SK-N-SH treated with all-trans-retinoic acid at 6 μM for 48 hours (cell line): ENCODE measurements around the gene TMEM259.

Experiments used
- ATAC-seq: fragments of 200-7000 bp; cut with Tn5 transposase; 3 replicates; pipeline ENCODE4 v1.9.1; 2020; ENCODE audit warnings: mild to moderate bottlenecking, moderate library complexity
- CSDC2 ChIP-seq: fragments of 250-450 bp; sonication (Bioruptor Pico); IDR thresholded peaks from 2 replicates; pipeline ENCODE4 v1.5.0; 2020; ENCODE audit warnings: mild to moderate bottlenecking, moderate library complexity
- CSRNP3 ChIP-seq: fragments of 250-450 bp; sonication (Bioruptor Pico); IDR thresholded peaks from 2 replicates; pipeline ENCODE4 v1.5.1; 2021; ENCODE audit warnings: mild to moderate bottlenecking, moderate library complexity
- ESRRG ChIP-seq: fragments of 250-450 bp; sonication (Bioruptor Pico); IDR thresholded peaks from 2 replicates; pipeline ENCODE4 v1.6.1; 2021; ENCODE audit warnings: mild to moderate bottlenecking
- GLIS3 ChIP-seq: fragments of 250-450 bp; sonication (Bioruptor Pico); IDR thresholded peaks from 2 replicates; pipeline ENCODE4 v1.5.0; 2020; ENCODE audit warnings: mild to moderate bottlenecking, moderate library complexity
- ISL1 ChIP-seq: fragments of 250-450 bp; sonication (Bioruptor Pico); IDR thresholded peaks from 2 replicates; pipeline ENCODE4 v2.1.2; 2022; ENCODE audit warnings: mild to moderate bottlenecking, moderate library complexity
- OSR1 ChIP-seq: fragments of 250-450 bp; sonication (Bioruptor Pico); IDR thresholded peaks from 2 replicates; pipeline ENCODE4 v1.8.0; 2022; ENCODE audit warnings: moderate library complexity, mild to moderate bottlenecking, inconsistent platforms
- PPARA ChIP-seq: fragments of 250-450 bp; sonication (Bioruptor Pico); IDR thresholded peaks from 2 replicates; pipeline ENCODE4 v1.5.0; 2020; ENCODE audit warnings: mild to moderate bottlenecking, borderline replicate concordance
- RARB ChIP-seq: fragments of 250-450 bp; sonication (Bioruptor Pico); IDR thresholded peaks from 2 replicates; pipeline ENCODE4 v1.8.0; 2021; ENCODE audit warnings: mild to moderate bottlenecking, moderate library complexity
- SNAI2 ChIP-seq: fragments of 250-450 bp; sonication (Bioruptor Pico); IDR thresholded peaks from 2 replicates; pipeline ENCODE4 v1.5.0; 2020; ENCODE audit warnings: mild to moderate bottlenecking, moderate library complexity
- TCF4 ChIP-seq: fragments of 250-450 bp; sonication (Bioruptor Pico); IDR thresholded peaks from 2 replicates; pipeline ENCODE4 v1.8.0; 2021; ENCODE audit warnings: mild to moderate bottlenecking, moderate library complexity, borderline replicate concordance
- TOX ChIP-seq: fragments of 250-450 bp; sonication (Bioruptor Pico); IDR thresholded peaks from 2 replicates; pipeline ENCODE4 v1.8.0; 2021; ENCODE audit warnings: mild to moderate bottlenecking, moderate library complexity, borderline replicate concordance
- ZC3H10 ChIP-seq: fragments of 250-450 bp; sonication (Bioruptor Pico); IDR thresholded peaks from 2 replicates; pipeline ENCODE4 v1.5.1; 2021; ENCODE audit warnings: mild to moderate bottlenecking, moderate library complexity
- ZFP3 ChIP-seq: fragments of 250-450 bp; sonication (Bioruptor Pico); IDR thresholded peaks from 2 replicates; pipeline ENCODE4 v1.5.0; 2020; ENCODE audit warnings: mild to moderate bottlenecking, moderate library complexity
- ZFP30 ChIP-seq: fragments of 450-650 bp; formaldehyde crosslinking; IDR thresholded peaks from 2 replicates; pipeline ENCODE4 v1.5.0; 2022; ENCODE audit warnings: mild to moderate bottlenecking, moderate library complexity
- ZNF70 ChIP-seq: fragments of 450-650 bp; formaldehyde crosslinking; IDR thresholded peaks from 2 replicates; pipeline ENCODE4 v1.5.0; 2020; ENCODE audit warnings: mild to moderate bottlenecking, moderate library complexity
- TF ChIP-seq, protein P1 (sequence below): fragments of 250-450 bp; sonication (Bioruptor Pico); IDR thresholded peaks from 2 replicates; pipeline ENCODE4 v1.5.0; 2020; ENCODE audit warnings: mild to moderate bottlenecking, moderate library complexity
- TF ChIP-seq, protein P2 (sequence below): fragments of 250-450 bp; sonication (Bioruptor Pico); IDR thresholded peaks from 2 replicates; pipeline ENCODE4 v1.8.0; 2020; ENCODE audit warnings: mild to moderate bottlenecking, moderate library complexity, borderline replicate concordance
- TF ChIP-seq, protein P3 (sequence below): fragments of 250-450 bp; sonication (Bioruptor Pico); IDR thresholded peaks from 2 replicates; pipeline ENCODE4 v1.8.0; 2021; ENCODE audit warnings: low read depth, mild to moderate bottlenecking, moderate library complexity, borderline replicate concordance
- TF ChIP-seq, protein P4 (sequence below): fragments of 250-450 bp; sonication (Bioruptor Pico); IDR thresholded peaks from 2 replicates; pipeline ENCODE4 v1.5.1; 2020; ENCODE audit warnings: low read depth, mild to moderate bottlenecking, moderate library complexity

The TMEM259 gene

DNA sequence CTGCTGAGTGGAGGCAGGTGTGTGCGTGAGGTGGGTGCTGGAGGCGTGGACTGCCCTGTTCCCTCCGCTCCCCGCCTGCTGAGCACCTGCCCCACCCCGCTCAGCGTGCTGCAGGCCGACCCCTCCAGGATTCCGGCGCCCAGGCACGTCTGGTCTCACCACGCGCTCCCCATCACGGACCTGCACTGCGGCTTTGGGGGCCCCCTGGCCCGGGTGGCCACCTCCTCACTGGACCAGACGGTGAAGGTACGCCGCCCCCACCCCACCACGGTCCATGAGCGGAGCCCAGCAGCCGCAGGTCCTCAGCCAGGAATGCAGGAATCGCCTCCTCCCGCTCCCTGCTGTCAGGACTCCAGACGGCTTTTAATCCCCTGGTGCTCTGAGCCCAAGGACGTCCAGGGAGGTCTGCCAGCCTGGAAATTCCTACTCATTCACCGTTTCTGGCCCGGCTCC, 30.8 kb downstream of the TMEM259 start:
- TF ChIP-seq ZC3H10 (CRISPR knock-in tag) (no peak), OSR1 (CRISPR knock-in tag) (no peak), ISL1 (CRISPR knock-in tag) (no peak), RARB (no peak), ZNF70 (CRISPR knock-in tag) (no peak), TOX (no peak), ZFP3 (CRISPR knock-in tag) (no peak), CSRNP3 (CRISPR knock-in tag) (no peak), GLIS3 (CRISPR knock-in tag) (no peak), CSDC2 (CRISPR knock-in tag) (no peak)
- TF ChIP-seq, protein P1, sequence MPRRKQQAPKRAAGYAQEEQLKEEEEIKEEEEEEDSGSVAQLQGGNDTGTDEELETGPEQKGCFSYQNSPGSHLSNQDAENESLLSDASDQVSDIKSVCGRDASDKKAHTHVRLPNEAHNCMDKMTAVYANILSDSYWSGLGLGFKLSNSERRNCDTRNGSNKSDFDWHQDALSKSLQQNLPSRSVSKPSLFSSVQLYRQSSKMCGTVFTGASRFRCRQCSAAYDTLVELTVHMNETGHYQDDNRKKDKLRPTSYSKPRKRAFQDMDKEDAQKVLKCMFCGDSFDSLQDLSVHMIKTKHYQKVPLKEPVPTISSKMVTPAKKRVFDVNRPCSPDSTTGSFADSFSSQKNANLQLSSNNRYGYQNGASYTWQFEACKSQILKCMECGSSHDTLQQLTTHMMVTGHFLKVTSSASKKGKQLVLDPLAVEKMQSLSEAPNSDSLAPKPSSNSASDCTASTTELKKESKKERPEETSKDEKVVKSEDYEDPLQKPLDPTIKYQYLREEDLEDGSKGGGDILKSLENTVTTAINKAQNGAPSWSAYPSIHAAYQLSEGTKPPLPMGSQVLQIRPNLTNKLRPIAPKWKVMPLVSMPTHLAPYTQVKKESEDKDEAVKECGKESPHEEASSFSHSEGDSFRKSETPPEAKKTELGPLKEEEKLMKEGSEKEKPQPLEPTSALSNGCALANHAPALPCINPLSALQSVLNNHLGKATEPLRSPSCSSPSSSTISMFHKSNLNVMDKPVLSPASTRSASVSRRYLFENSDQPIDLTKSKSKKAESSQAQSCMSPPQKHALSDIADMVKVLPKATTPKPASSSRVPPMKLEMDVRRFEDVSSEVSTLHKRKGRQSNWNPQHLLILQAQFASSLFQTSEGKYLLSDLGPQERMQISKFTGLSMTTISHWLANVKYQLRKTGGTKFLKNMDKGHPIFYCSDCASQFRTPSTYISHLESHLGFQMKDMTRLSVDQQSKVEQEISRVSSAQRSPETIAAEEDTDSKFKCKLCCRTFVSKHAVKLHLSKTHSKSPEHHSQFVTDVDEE (CRISPR knock-in tag): no peak
- TF ChIP-seq, protein P2, sequence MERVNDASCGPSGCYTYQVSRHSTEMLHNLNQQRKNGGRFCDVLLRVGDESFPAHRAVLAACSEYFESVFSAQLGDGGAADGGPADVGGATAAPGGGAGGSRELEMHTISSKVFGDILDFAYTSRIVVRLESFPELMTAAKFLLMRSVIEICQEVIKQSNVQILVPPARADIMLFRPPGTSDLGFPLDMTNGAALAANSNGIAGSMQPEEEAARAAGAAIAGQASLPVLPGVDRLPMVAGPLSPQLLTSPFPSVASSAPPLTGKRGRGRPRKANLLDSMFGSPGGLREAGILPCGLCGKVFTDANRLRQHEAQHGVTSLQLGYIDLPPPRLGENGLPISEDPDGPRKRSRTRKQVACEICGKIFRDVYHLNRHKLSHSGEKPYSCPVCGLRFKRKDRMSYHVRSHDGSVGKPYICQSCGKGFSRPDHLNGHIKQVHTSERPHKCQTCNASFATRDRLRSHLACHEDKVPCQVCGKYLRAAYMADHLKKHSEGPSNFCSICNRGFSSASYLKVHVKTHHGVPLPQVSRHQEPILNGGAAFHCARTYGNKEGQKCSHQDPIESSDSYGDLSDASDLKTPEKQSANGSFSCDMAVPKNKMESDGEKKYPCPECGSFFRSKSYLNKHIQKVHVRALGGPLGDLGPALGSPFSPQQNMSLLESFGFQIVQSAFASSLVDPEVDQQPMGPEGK: no peak
- ATAC-seq: no peak

GRCh38 chr19:989381-990081, 31.4 kb downstream of the TMEM259 start:
- ATAC-seq: no peak
- no peak for TF ChIP-seq OSR1 (CRISPR knock-in tag)
- TF ChIP-seq CSRNP3 (CRISPR knock-in tag): no peak
- TF ChIP-seq, protein P3, sequence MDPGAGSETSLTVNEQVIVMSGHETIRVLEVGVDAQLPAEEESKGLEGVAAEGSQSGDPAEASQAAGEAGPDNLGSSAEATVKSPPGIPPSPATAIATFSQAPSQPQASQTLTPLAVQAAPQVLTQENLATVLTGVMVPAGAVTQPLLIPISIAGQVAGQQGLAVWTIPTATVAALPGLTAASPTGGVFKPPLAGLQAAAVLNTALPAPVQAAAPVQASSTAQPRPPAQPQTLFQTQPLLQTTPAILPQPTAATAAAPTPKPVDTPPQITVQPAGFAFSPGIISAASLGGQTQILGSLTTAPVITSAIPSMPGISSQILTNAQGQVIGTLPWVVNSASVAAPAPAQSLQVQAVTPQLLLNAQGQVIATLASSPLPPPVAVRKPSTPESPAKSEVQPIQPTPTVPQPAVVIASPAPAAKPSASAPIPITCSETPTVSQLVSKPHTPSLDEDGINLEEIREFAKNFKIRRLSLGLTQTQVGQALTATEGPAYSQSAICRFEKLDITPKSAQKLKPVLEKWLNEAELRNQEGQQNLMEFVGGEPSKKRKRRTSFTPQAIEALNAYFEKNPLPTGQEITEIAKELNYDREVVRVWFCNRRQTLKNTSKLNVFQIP: no peak
- TF ChIP-seq ZC3H10 (CRISPR knock-in tag): no peak
- TF ChIP-seq, protein P4, sequence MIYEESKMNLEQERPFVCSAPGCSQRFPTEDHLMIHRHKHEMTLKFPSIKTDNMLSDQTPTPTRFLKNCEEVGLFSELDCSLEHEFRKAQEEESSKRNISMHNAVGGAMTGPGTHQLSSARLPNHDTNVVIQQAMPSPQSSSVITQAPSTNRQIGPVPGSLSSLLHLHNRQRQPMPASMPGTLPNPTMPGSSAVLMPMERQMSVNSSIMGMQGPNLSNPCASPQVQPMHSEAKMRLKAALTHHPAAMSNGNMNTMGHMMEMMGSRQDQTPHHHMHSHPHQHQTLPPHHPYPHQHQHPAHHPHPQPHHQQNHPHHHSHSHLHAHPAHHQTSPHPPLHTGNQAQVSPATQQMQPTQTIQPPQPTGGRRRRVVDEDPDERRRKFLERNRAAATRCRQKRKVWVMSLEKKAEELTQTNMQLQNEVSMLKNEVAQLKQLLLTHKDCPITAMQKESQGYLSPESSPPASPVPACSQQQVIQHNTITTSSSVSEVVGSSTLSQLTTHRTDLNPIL (CRISPR knock-in tag): no peak
- TF ChIP-seq CSDC2 (CRISPR knock-in tag): no peak
- TF ChIP-seq RARB: no peak
- no peak for TF ChIP-seq GLIS3 (CRISPR knock-in tag)
- TF ChIP-seq ESRRG (CRISPR knock-in tag): no peak
- TF ChIP-seq ZNF70 (CRISPR knock-in tag): no peak
- no peak for TF ChIP-seq ZFP30 (CRISPR knock-in tag)
- TF ChIP-seq, all 23 proteins: peak for 0

DNA sequence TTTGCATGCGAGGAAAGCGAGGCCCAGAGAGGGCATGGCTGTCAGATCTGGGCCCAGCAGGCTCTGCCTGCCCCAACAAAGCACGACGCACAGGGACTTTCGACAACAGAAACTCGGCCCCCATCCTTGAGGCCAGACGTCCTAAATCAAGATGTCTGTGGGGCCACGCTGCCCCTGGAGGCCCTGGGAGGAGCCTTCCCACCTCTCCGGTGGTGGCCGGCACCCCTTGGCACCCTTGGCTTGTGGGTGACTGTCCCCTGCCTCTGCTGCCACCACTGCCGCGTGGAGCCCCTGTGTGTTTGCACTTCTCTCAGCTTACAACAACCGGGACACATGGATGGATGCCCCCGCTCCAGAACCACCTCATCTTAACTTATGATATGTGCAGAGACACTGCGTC, 32.4 kb downstream of the TMEM259 start:
- ATAC-seq: no peak
- TF ChIP-seq TOX: no peak
- no peak for TF ChIP-seq RARB
- TF ChIP-seq ESRRG (CRISPR knock-in tag): no peak
- TF ChIP-seq TCF4 (CRISPR knock-in tag): no peak
- TF ChIP-seq ZFP3 (CRISPR knock-in tag): no peak
- TF ChIP-seq PPARA: no peak
- no peak for TF ChIP-seq GLIS3 (CRISPR knock-in tag)
- TF ChIP-seq, protein P1 (CRISPR knock-in tag): no peak
- no peak for TF ChIP-seq SNAI2
- TF ChIP-seq, protein P3: no peak
- no peak for TF ChIP-seq OSR1 (CRISPR knock-in tag)
